Gastroesophageal sphincter (tissue), 3 donors: ENCODE measurements around the gene CCDC3.

Experiments
- CTCF ChIP-seq, 4 experiments: fragments of 200-600 bp in 2 of 4; fragments of 450-650 bp in 2 of 4; sonication (generic) in 1 of 4; IDR thresholded peaks; one replicate each; pipeline ENCODE4 v1.5.1; 2017 to 2019; ENCODE audit warnings: antibody characterized with exemption in 4 of 4, mild to moderate bottlenecking in 2 of 4, moderate library complexity in 2 of 4
- EP300 ChIP-seq: sonication (generic); formaldehyde crosslinking; IDR thresholded peaks from one replicate; pipeline ENCODE4 v1.6.1; 2017; ENCODE audit warnings: antibody characterized with exemption, mild to moderate bottlenecking

DNA sequence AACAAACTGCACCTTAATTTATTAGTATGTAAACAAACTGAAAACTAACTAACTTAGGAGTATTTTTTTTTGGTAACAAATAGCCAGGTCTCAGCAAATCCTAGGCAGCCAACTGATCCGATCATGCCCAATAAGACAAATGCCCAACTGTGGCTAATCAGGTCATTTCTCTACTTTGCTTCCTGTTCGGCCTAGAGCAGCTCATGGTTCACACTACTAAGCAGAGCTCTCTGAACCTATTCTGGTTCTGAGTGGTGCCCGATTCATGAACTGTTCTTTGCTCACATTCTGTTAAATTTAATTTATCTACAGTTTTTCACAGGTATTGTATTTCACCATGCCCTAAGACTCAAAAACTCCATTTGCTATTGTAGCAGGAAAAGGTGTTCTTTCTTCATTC is 55.1 kb downstream of the CCDC3 start:
- TF ChIP-seq CTCF (IDR thresholded peaks at IDR 0.05) (no peak), EP300 (no peak)
